Measurements from ENCODE around the gene TTLL3.

GRCh38 chr3:9806688-9807589, 3.1 kb upstream of the TTLL3 start:
- TF ChIP-seq CTCF (IDR thresholded peaks at IDR 0.05) = no peak
- TF ChIP-seq EZH2 (IDR thresholded peaks at IDR 0.05; ENCODE audit: borderline replicate concordance, insufficient read depth, low read depth, low read length, poor library complexity, severe bottlenecking) = no peak
